Measurements from ENCODE around the gene TVP23C.
"Not testable (repeated sequence)": the region's sequence is repeated elsewhere in the genome, so short reads cannot be mapped to it uniquely, and the experiment has no call there.

TVP23C gene

GRCh38 chr17:15563375-15563857 lies at the start of gene TVP23C:
Gene TVP23C (minus strand): TSS chr17:15563483. CDS start chr17:15563448, 35 bp downstream.
- DNase-seq (ENCODE audit: low read depth): peak; percentile 30
- H3K4me3 ChIP-seq (ENCODE audit: low read length): peak within 1 kb of the TSS; percentile 66

GRCh38 chr17:15592960-15593359 lies 29.7 kb upstream of the TVP23C start:
- H3K4me3 ChIP-seq (ENCODE audit: low read length); DNase-seq (ENCODE audit: low read depth): not testable (repeated sequence)

- DNase-seq (ENCODE audit: low read depth): peak; percentile 39
- not testable (repeated sequence) for H3K4me3 ChIP-seq (ENCODE audit: low read length)
These were observed 28.7 kb upstream of the TVP23C start for GRCh38 chr17:15591986-15592385.

GRCh38 chr17:15590844-15591243 lies 27.6 kb upstream of the TVP23C start:
- not testable (repeated sequence) for DNase-seq (ENCODE audit: low read depth)

GRCh38 chr17:15589544-15590536 lies 26.6 kb upstream of the TVP23C start:
- DNase-seq (ENCODE audit: low read depth); H3K4me3 ChIP-seq (ENCODE audit: low read length): not testable (repeated sequence)

More at GRCh38 chr17:15590844-15591243, 27.6 kb upstream of the TVP23C start:
- H3K4me3 ChIP-seq (ENCODE audit: low read length): not testable (repeated sequence)

- H3K4me3 ChIP-seq (ENCODE audit: low read length); DNase-seq (ENCODE audit: low read depth): not testable (repeated sequence)
These were observed 24.7 kb upstream of the TVP23C start for GRCh38 chr17:15588017-15588416.

GRCh38 chr17:15583313-15583712 lies 20.0 kb upstream of the TVP23C start:
- DNase-seq (ENCODE audit: low read depth): not testable (repeated sequence)

GRCh38 chr17:15581462-15581861 lies 18.2 kb upstream of the TVP23C start:
- DNase-seq (ENCODE audit: low read depth); H3K4me3 ChIP-seq (ENCODE audit: low read length): not testable (repeated sequence)

More at GRCh38 chr17:15583313-15583712, 20.0 kb upstream of the TVP23C start:
- not testable (repeated sequence) for H3K4me3 ChIP-seq (ENCODE audit: low read length)

GRCh38 chr17:15576848-15577247 lies 13.6 kb upstream of the TVP23C start:
- H3K4me3 ChIP-seq (ENCODE audit: low read length); DNase-seq (ENCODE audit: low read depth): not testable (repeated sequence)

GRCh38 chr17:15574660-15575059 lies 11.4 kb upstream of the TVP23C start:
- DNase-seq (ENCODE audit: low read depth); H3K4me3 ChIP-seq (ENCODE audit: low read length): not testable (repeated sequence)

- DNase-seq (ENCODE audit: low read depth); H3K4me3 ChIP-seq (ENCODE audit: low read length): not testable (repeated sequence)
These were observed 10.6 kb upstream of the TVP23C start for GRCh38 chr17:15573870-15574269.

- not testable (repeated sequence) for DNase-seq (ENCODE audit: low read depth)
These were observed 489 bp downstream of the TVP23C start for GRCh38 chr17:15562613-15563374.

GRCh38 chr17:15561439-15561838 lies 1.8 kb downstream of the TVP23C start:
- not testable (repeated sequence) for H3K4me3 ChIP-seq (ENCODE audit: low read length); DNase-seq (ENCODE audit: low read depth)

More at GRCh38 chr17:15562613-15563374, 489 bp downstream of the TVP23C start:
- peak overlapping the region; percentile 66 for H3K4me3 ChIP-seq (ENCODE audit: low read length)

GRCh38 chr17:15558403-15559105 lies 4.7 kb downstream of the TVP23C start:
- DNase-seq (ENCODE audit: low read depth); H3K4me3 ChIP-seq (ENCODE audit: low read length): not testable (repeated sequence)

GRCh38 chr17:15557334-15557832 lies 5.9 kb downstream of the TVP23C start:
- H3K4me3 ChIP-seq (ENCODE audit: low read length); DNase-seq (ENCODE audit: low read depth): not testable (repeated sequence)

- not testable (repeated sequence) for DNase-seq (ENCODE audit: low read depth); H3K4me3 ChIP-seq (ENCODE audit: low read length)
These were observed 10.4 kb downstream of the TVP23C start for GRCh38 chr17:15552932-15553331.

GRCh38 chr17:15549552-15549951 lies 13.7 kb downstream of the TVP23C start:
- DNase-seq (ENCODE audit: low read depth); H3K4me3 ChIP-seq (ENCODE audit: low read length): not testable (repeated sequence)

- not testable (repeated sequence) for DNase-seq (ENCODE audit: low read depth); H3K4me3 ChIP-seq (ENCODE audit: low read length)
These were observed 16.7 kb downstream of the TVP23C start for GRCh38 chr17:15546604-15547003.

All from retinal pigment epithelial cell (primary cell).